Measurements from ENCODE around the gene KIF26A. TPM values are rescaled to one million over a fixed set of nuclear protein-coding genes. Genes with fewer than 3 reads are reported as not detected.

The KIF26A gene
- total RNA-seq, 4 donors from 2014 or later = 0.59 to 3.3 (median 1.5) TPM

GRCh38 chr14:104116288-104116755 is 22.1 kb upstream of the KIF26A start:
- no peak for ATAC-seq
- no peak for DNase-seq

GRCh38 chr14:104116756-104117340 is 21.5 kb upstream of the KIF26A start:
- peak overlapping the region in 3 of 4 donors; percentile 39 to 49 (median 43) for H3K4me3 ChIP-seq
- H3K9me3 ChIP-seq = no peaks in the 10 kb centered on the region
- no peak overlapping the region for H3K27ac ChIP-seq
- in situ Hi-C loops (cut with MboI; ENCODE audit: low sequenced_read_pairs in 4 of 4) = no loop called here
- H3K4me1 ChIP-seq = no peaks in the 10 kb centered on the region
- no peak for ATAC-seq
- H3K36me3 ChIP-seq = no peaks in the 10 kb centered on the region
- intact Hi-C loops (cut with DNase I; ENCODE audit: low total_unique reads) = no loop called here
- TF ChIP-seq CTCF (IDR thresholded peaks at IDR 0.05 in 4 of 5, conservative IDR thresholded peaks at IDR 0.05 in 1 of 5) (no peak), POLR2A (IDR thresholded peaks at IDR 0.05) (no peak)
- peaks cover 43 to 59% (median 43%) of the 10 kb centered on the region in 3 donors for H3K27me3 ChIP-seq
- no peak for DNase-seq

More at GRCh38 chr14:104116288-104116755, 22.1 kb upstream of the KIF26A start:
- intact Hi-C loops (cut with DNase I; ENCODE audit: low total_unique reads) (no loop called here), in situ Hi-C loops (cut with MboI; ENCODE audit: low sequenced_read_pairs in 4 of 4) (no loop called here)
- no peaks in the 10 kb centered on the region for H3K36me3 ChIP-seq
- H3K27ac ChIP-seq = no peak overlapping the region
- TF ChIP-seq POLR2A (IDR thresholded peaks at IDR 0.05) (no peak), CTCF (IDR thresholded peaks at IDR 0.05 in 4 of 5, conservative IDR thresholded peaks at IDR 0.05 in 1 of 5) (no peak)
- H3K9me3 ChIP-seq = no peaks in the 10 kb centered on the region
- H3K4me1 ChIP-seq = no peaks in the 10 kb centered on the region
- H3K4me3 ChIP-seq = peak overlapping the region in 3 of 4 donors; percentile 39 to 49 (median 43)
- H3K27me3 ChIP-seq = peaks cover 40 to 54% (median 43%) of the 10 kb centered on the region in 3 donors

- DNase-seq (no peak), ATAC-seq (no peak)
- TF ChIP-seq POLR2A (IDR thresholded peaks at IDR 0.05) = no peak
- TF ChIP-seq CTCF (IDR thresholded peaks at IDR 0.05 in 4 of 5, conservative IDR thresholded peaks at IDR 0.05 in 1 of 5) = no peak
- Histone ChIP-seq H3K9me3 (no peaks in the 10 kb centered on the region), H3K36me3 (no peaks in the 10 kb centered on the region), H3K27me3 (peaks cover 43 to 59% (median 46%) of the 10 kb centered on the region in 3 donors), H3K27ac (no peak overlapping the region), H3K4me1 (no peaks in the 10 kb centered on the region), H3K4me3 (peak overlapping the region in 1 of 4 donors; percentile 43)
- in situ Hi-C loops (cut with MboI; ENCODE audit: low sequenced_read_pairs in 4 of 4) = no loop called here
- intact Hi-C loops (cut with DNase I; ENCODE audit: low total_unique reads) = no loop called here
These were observed 20.9 kb upstream of the KIF26A start for GRCh38 chr14:104117341-104118005.

GRCh38 chr14:104118006-104118844 is 20.2 kb upstream of the KIF26A start:
- H3K4me3 ChIP-seq = no peak overlapping the region
- intact Hi-C loops (cut with DNase I; ENCODE audit: low total_unique reads) (no loop called here), in situ Hi-C loops (cut with MboI; ENCODE audit: low sequenced_read_pairs in 4 of 4) (no loop called here)
- TF ChIP-seq CTCF (IDR thresholded peaks at IDR 0.05 in 4 of 5, conservative IDR thresholded peaks at IDR 0.05 in 1 of 5) = no peak
- TF ChIP-seq POLR2A (IDR thresholded peaks at IDR 0.05) = no peak
- no peak overlapping the region for H3K27ac ChIP-seq
- no peaks in the 10 kb centered on the region for H3K9me3 ChIP-seq
- peaks cover 43 to 66% (median 46%) of the 10 kb centered on the region in 3 donors for H3K27me3 ChIP-seq
- no peaks in the 10 kb centered on the region for H3K4me1 ChIP-seq
- ATAC-seq (no peak), DNase-seq (no peak)
- no peaks in the 10 kb centered on the region for H3K36me3 ChIP-seq
